HG03196 (cell line): Measurements from ENCODE around the gene OTOP1.
"Not testable (repeated sequence)": the region's sequence is repeated elsewhere in the genome, so short reads cannot be mapped to it uniquely, and the experiment has no call there.

Experiments
- ATAC-seq: cut with Tn5 transposase; IDR thresholded peaks from one replicate; pipeline ENCODE4 v1.9.1; 2021; ENCODE audit not compliant: unreplicated experiment

OTOP1 gene

DNA sequence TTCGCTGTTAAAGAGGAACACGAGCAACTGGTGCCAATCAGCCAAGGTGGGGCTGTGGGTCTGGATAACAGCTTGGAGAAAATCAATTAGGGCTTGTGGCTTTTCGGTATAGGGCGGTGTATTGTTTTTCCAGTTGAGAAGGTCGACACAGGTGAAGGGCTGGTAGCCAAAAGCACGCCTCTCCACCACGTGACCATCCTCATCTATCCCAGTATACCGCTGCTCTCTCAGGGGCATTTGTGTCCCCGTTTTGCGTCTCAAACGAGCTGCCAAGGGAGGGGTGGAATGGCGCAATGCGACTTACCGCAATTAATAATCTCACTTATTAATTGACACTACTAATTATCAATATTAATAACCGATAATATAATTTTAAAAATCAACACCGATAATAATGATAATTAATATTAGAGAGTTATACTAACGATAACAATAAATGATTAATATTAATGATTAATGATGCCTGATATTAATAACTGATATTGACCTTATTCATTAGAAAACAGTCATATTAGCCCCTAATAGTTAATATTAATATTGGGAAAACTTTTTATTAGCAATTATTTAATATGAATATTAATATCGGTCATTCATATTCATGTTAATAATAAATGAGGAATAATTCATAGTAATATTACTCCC lies 62.1 kb downstream of the OTOP1 start:
- ATAC-seq: not testable (repeated sequence)

DNA sequence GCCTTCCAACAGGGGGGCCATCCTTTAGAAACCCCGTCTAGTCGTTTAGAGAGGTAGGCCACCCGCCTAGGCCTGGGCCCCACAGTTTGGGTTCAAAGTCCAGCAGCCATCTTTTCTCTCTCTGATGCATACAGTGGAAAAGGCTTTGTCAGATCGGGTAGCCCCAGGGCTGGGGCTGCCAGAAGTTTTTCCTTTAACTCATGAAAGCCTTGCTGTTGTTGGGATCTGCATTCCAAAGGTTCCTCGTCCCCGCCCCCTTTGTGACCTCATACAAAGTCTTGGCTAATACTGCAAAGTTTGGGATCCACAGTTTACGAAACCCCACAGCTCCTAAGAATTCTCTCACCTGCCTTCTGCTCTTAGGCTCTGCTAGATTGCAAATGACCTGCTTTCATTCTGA lies 64.5 kb downstream of the OTOP1 start:
- not testable (repeated sequence) for ATAC-seq

DNA sequence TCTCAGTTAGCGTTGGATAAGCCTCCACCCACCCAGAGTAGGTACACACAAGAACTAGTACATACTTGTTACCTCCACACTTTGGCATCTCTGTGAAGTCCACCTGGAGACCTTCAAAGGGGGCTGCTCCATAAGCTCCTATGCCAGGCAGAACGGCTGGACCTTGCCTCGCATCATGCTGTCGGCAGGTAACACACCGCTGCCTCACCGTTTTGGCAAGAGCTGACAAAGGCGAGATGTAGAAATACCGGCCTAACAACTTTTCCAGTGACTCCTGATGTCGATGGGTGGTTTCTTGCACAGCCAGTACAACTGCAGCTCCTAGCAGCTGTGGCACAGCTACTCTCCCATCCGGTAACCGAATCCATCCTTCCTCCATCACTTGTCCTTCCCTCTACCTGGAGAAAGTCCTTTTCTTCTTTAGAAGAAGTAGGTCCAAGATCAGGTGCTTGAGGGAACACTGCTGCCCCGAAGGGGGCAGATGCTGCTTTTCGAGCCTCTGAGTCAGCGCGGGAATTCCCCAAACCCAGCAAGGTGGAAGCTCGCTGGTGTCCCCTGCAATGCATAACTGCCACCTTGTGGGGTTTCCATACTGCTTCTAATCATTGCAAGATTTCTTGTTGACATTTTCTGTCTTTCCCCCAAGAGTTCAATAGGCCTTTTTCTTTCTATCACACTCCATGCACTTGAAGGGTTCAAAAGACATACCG lies 65.6 kb downstream of the OTOP1 start:
- not testable (repeated sequence) for ATAC-seq

DNA sequence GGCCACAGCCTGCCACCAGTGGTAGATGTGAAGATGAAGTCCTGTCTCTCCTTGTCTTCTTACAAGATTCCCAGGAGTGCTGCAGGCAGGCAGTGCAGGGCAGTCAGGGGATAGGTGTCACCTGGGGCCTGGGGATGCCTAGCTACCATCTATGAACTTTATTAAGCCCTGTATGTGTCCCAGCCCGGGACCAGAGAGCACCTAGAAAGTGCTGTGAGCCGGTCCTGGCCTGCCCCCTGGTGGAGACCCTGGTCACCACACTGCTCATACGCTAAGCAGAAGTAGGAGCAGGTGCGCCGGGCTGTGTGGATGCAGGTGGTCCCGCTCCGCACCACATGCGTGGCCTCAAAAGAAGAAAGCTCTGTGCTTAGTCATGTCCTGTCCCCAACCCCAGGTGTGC lies 81.1 kb downstream of the OTOP1 start:
- ATAC-seq: not testable (repeated sequence)

DNA sequence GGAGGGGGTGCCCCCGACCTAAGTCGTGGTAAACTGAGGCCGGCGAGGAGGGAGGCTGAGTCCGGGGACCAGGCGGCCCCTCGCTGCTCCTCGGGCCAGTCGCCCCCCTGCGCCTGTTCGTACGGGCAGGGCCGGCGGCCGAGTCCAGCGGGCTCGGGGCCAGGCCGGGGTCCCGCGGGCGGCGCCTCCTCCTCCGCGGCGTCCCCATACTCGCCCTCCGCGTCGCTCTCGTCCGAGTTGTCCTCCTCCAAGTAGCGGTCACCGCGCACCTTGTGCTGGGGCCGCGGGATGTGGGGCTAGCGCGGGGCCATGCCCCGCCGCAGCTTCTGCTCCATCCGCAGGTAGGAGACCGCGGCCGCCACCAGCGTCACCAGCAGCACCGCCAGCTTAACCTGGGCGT lies 83.4 kb downstream of the OTOP1 start:
- not testable (repeated sequence) for ATAC-seq

DNA sequence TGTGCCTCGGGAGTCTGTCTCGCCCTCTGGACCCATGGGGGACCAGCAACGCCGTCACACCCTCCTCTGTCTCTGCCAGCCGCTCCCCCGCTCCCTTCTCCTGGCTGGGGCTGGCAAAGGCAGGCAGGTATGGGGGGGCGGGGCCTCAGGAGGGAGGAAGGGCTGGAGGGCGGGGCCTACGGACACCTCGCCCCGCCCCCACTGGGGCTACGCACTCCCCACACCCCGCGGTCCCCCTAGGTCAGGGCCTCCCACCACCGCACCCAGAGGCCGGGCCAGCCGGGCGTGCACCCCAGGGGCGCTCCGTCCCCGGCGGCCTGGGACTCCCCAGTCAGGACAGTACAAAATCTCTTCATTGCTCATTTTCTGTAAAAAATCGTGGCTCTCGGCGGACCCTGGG lies 84.0 kb downstream of the OTOP1 start:
- ATAC-seq: not testable (repeated sequence)

DNA sequence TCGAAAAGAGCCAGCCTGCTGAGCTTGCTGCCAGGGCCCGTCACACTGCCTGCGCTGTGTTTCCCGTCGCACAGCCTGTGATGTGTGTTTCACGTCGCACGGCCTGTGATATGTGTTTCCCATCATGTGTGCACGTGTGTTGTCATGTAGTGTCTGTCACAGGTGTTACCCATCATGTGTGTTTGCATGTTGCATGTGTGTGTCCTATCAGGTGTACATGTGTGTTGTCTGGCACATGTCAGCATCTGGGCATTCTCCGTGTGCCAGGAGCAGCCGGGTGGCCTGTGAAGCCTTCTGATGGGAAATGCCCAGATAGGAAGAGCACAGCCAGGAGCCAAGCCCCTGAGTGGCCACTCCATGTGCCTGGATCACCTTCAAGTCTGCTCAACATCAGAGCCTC lies 85.5 kb downstream of the OTOP1 start:
- ATAC-seq: not testable (repeated sequence)
